ENCODE measurements around the gene LIPH.
"Not testable (repeated sequence)": the region's sequence is repeated elsewhere in the genome, so short reads cannot be mapped to it uniquely, and the experiment has no call there.

The LIPH gene

GRCh38 chr3:185486394-185486793, 66.0 kb downstream of the LIPH start:
- DNase-seq (ENCODE audit: low read depth): no peak

- DNase-seq (ENCODE audit: low read depth): no peak
Observed at GRCh38 chr3:185484296-185484695, 68.1 kb downstream of the LIPH start.

- DNase-seq (ENCODE audit: low read depth): no peak
Observed at GRCh38 chr3:185479373-185479945, 72.9 kb downstream of the LIPH start.

- no peak for DNase-seq (ENCODE audit: low read depth)
Observed at GRCh38 chr3:185477316-185477715, 75.1 kb downstream of the LIPH start.

DNA sequence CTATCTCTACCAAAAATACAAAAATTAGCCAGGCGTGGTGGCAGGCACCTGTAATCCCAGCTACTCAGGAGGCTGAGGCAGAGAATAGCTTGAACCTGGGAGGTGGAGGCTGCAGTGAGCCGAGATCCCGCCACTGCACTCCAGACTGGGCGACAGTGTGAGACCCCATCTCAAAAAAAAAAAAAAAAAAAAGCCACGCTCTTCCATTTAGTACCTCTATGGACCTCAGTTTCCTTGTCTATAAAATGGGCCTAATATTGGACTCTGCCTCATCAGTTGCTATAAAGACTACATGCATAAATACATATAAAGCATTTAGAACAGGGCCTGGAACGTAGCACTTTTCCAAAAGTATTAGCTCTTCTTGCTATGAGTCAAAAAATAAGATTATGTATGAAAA, 77.5 kb downstream of the LIPH start:
- not testable (repeated sequence) for DNase-seq (ENCODE audit: low read depth)

DNA sequence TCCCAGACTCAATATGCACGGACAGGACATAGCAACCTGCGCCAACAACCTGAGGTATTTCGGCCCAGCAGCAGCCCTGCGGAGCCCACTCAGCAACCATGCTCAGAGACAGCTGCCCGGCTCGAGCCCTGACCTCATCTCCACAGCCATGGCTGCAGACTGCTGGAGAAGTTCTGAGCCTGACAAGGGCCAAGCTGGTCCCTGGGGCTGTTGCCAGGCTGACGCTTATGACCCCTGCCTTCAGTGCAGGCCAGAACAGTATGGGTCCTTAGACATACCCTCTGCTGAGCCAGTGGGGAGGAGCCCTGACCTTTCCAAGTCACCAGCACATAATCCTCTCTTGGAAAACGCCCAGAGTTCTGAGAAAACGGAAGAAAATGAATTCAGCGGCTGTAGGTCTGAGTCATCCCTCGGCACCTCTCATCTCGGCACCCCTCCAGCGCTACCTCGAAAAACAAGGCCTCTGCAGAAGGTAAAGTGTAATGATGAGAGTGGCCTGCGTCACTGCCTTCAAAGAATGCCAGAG, 79.0 kb downstream of the LIPH start:
- no peak for DNase-seq (ENCODE audit: low read depth)

DNA sequence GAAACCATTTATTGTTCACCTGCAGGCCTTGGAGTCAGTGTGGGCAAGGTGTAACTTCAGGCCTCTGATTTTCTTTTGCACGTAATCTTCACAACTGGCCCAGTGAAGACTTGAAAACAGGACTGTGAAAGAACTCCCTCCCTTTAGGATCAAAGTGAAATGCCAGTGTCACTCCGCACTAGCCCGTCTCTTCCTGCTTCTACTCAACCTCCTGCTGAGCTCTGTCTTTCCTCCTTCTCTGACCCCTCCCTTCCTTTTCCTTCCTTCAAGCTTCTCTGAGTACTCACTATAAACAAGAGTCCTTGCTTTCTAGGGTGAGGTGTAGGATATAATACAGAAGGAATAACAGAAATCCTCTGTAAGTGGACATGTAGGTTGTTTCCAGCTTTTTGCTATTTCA, 82.1 kb downstream of the LIPH start:
- DNase-seq (ENCODE audit: low read depth): no peak

DNA sequence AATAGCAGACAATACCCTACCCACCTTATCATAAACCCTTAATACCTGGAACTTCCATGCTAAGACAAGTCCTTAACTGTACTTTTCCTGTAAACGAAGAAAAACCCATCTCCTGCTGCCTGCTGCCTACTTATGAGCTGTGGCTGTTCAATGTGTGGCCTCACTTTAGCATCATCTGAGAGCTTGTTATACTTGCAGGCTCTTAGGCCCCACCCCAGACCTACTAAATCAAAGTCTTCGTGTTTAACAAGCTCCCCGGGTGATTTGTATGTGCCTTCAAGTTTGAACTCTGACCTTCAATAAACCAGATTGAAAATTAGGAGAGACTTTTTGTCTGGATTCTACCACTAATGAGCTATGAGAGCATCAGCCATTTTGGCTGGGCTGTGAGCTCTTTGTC, 82.8 kb downstream of the LIPH start:
- DNase-seq (ENCODE audit: low read depth): no peak

GRCh38 chr3:185466123-185466522, 86.3 kb downstream of the LIPH start:
- DNase-seq (ENCODE audit: low read depth): not testable (repeated sequence)

- DNase-seq (ENCODE audit: low read depth): no peak
Observed at GRCh38 chr3:185465471-185465870, 86.9 kb downstream of the LIPH start.

- DNase-seq (ENCODE audit: low read depth): no peak
Observed at GRCh38 chr3:185460719-185461350, 91.6 kb downstream of the LIPH start.

DNA sequence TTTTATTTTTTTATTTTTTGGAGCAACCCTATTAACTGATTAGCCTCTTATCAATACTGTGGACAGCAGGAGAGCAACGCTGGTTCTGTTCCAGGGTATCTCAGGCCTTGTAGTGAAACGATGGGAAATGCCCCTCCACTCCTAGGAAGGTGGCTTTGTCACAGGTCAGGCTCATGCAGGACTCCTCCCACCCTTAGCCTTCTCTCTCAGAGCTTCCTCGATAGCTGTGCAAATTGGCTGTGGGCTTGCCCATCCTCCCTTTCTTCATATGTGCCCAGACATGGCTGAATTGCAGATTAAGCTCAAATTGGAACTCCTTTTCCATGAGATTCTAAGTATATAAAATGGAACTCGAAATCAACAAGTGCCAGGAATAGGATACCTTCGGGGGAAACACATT, 92.1 kb downstream of the LIPH start:
- DNase-seq (ENCODE audit: low read depth): no peak

GRCh38 chr3:185457376-185457775, 95.0 kb downstream of the LIPH start:
- DNase-seq (ENCODE audit: low read depth): no peak

Data from activated T-cell treated with anti-CD3 and anti-CD28 coated beads for 48 hours (primary cell).